B cell (primary cell): ENCODE data around the gene ANKRD11. TPM values are rescaled to one million over a fixed set of nuclear protein-coding genes. Genes with fewer than 3 reads are reported as not detected.

Source experiments
- ATAC-seq: fragments of 200-7000 bp; cut with Tn5 transposase; one replicate; pipeline ENCODE4 v1.10.0; 2021; ENCODE audit warnings: low read depth, mild to moderate bottlenecking, moderate number of reproducible peaks, moderate library complexity
- CTCF ChIA-PET: fragments of 350-600 bp; sonication (Branson Sonifier 250); formaldehyde crosslinking; loops from one replicate; lab custom pipeline; 2021; ENCODE audit warnings: antibody characterized with exemption, inconsistent platforms; lab: Charles Lee
- POLR2A ChIA-PET: fragments of 350-600 bp; sonication (Branson Sonifier 250); formaldehyde crosslinking; loops from one replicate; lab custom pipeline; 2021; ENCODE audit warnings: antibody characterized with exemption; lab: Charles Lee
- DNase-seq: peaks from one replicate; pipeline ENCODE4 v3.0.0; 2013
- H2AFZ ChIP-seq: 2 replicates; pipeline ENCODE4 v1.6.1; 2012; ENCODE audit warnings: mild to moderate bottlenecking, low read depth, low read length; ENCODE audit not compliant: insufficient read depth, poor library complexity, severe bottlenecking
- H3K27ac ChIP-seq, 2 donors: 1 replicate in 1 of 2; 2 replicates in 1 of 2; pipeline ENCODE4 v1.5.1; 2012 to 2013; ENCODE audit warnings: low read length in 2 of 2, mild to moderate bottlenecking in 2 of 2, moderate library complexity in 1 of 2
- H3K27me3 ChIP-seq, 4 experiments: fragments of 200-600 bp in 1 of 4; sonication (generic) in 1 of 4; replicated peaks in 1 of 4; 1 replicate in 2 of 4; 2 replicates in 2 of 4; pipeline versions ENCODE4 v1.6.1 to v1.7.0; 2013 to 2016; ENCODE audit warnings: low read length in 3 of 4, mild to moderate bottlenecking in 2 of 4, mixed read lengths in 1 of 4, moderate library complexity in 1 of 4; ENCODE audit not compliant: insufficient read depth in 4 of 4, control insufficient read depth in 3 of 4; ENCODE audit errors: control extremely low read depth in 1 of 4
- H3K36me3 ChIP-seq, 2 experiments: replicated peaks in 1 of 2; 1 replicate in 1 of 2; 2 replicates in 1 of 2; pipeline versions ENCODE4 v1.6.1 to v1.7.1; 2013; ENCODE audit warnings: low read length in 1 of 2; ENCODE audit not compliant: insufficient read depth in 2 of 2, control insufficient read depth in 1 of 2; ENCODE audit errors: control extremely low read depth in 1 of 2, extremely low read depth in 1 of 2
- H3K4me1 ChIP-seq, 2 donors: fragments of 200-600 bp in 1 of 2; sonication (generic) in 1 of 2; 1 replicate in 1 of 2; 2 replicates in 1 of 2; pipeline versions ENCODE4 v1.5.1 to v1.6.1; 2013 to 2017; ENCODE audit warnings: low read length in 2 of 2; ENCODE audit not compliant: control insufficient read depth in 2 of 2, insufficient read depth in 2 of 2
- H3K4me2 ChIP-seq: replicated peaks from 2 replicates; pipeline ENCODE3; 2012; ENCODE audit warnings: mild to moderate bottlenecking, low read depth, low read length; ENCODE audit not compliant: poor library complexity, severe bottlenecking
- H3K4me3 ChIP-seq, 5 experiments: fragments of 200-600 bp in 1 of 5; sonication (generic) in 1 of 5; 1 replicate in 3 of 5; 2 replicates in 2 of 5; pipeline versions ENCODE4 v1.5.1 to v1.7.0; 2011 to 2016; ENCODE audit warnings: low read length in 4 of 5, mild to moderate bottlenecking in 4 of 5, low read depth in 2 of 5, control low read depth in 1 of 5, moderate library complexity in 1 of 5; ENCODE audit not compliant: insufficient read depth in 1 of 5; ENCODE audit errors: control extremely low read depth in 1 of 5, extremely low read depth in 1 of 5
- H3K79me2 ChIP-seq: fragments of 200-600 bp; sonication (generic); one replicate; pipeline ENCODE4 v1.6.0; 2016; ENCODE audit warnings: low read length; ENCODE audit not compliant: control insufficient read depth, insufficient read depth
- H3K9ac ChIP-seq: fragments of 200-600 bp; sonication (generic); 2 replicates; pipeline ENCODE4 v1.6.1; 2017; ENCODE audit warnings: mild to moderate bottlenecking, low read length, moderate library complexity
- H3K9me3 ChIP-seq, 3 donors: one replicate each; pipeline versions ENCODE4 v1.6.1 to v1.7.1; 2013; ENCODE audit warnings: low read length in 2 of 3; ENCODE audit not compliant: control insufficient read depth in 2 of 3, insufficient read depth in 1 of 3; ENCODE audit errors: control extremely low read depth in 1 of 3
- H4K20me1 ChIP-seq: 2 replicates; pipeline ENCODE4 v1.6.0; 2012; ENCODE audit warnings: mild to moderate bottlenecking, low read length; ENCODE audit not compliant: insufficient read depth, control insufficient read depth, poor library complexity, severe bottlenecking
- H3K27ac Mint-ChIP-seq: one replicate; pipeline ENCODE4 v1.8.0; 2021; ENCODE audit warnings: mixed read lengths
- H3K27me3 Mint-ChIP-seq: one replicate; pipeline ENCODE4 v1.8.0; 2021; ENCODE audit warnings: mixed read lengths
- H3K4me1 Mint-ChIP-seq: one replicate; pipeline ENCODE4 v1.8.0; 2021; ENCODE audit warnings: mixed read lengths
- H3K4me3 Mint-ChIP-seq: one replicate; pipeline ENCODE4 v1.8.0; 2021; ENCODE audit warnings: mixed read lengths
- H3K9me3 Mint-ChIP-seq: one replicate; pipeline ENCODE4 v1.8.0; 2022; ENCODE audit warnings: mixed read lengths; ENCODE audit not compliant: insufficient read depth
- CTCF ChIP-seq: fragments of 200-600 bp; IDR thresholded peaks from one replicate; pipeline ENCODE4 v1.8.0; 2022; ENCODE audit warnings: antibody characterized with exemption, mild to moderate bottlenecking
- EZH2 ChIP-seq: IDR thresholded peaks from 2 replicates; pipeline ENCODE4 v1.6.1; 2012; ENCODE audit warnings: borderline replicate concordance, low read depth, mild to moderate bottlenecking, moderate library complexity, low read length; ENCODE audit not compliant: insufficient read depth, poor library complexity, severe bottlenecking
- WGBS: methylation state at CpG from one replicate; pipeline ENCODE4 v1.1.5; 2013; ENCODE audit warnings: missing lambda C conversion rate; ENCODE audit not compliant: insufficient coverage; 5-methylcytosine and 5-hydroxymethylcytosine counted together
- intact Hi-C: fragments of 100-400 bp; cut with micrococcal nuclease; formaldehyde crosslinking; loops from one replicate; pipeline ENCODE4 v1.10.0; 2022
- polyA plus RNA-seq: library from polyadenylated mRNA; depleted of rRNA; stranded (reverse); fragments of >200 nt; gene quantifications from 2 replicates; pipeline ENCODE4 v1.2.3, GENCODE V29; 2012
- total RNA-seq, 2 donors: library from RNA; stranded (reverse); fragments of 120-200 nt in 1 of 2; gene quantifications; 1 replicate in 1 of 2; 2 replicates in 1 of 2; pipeline versions ENCODE4 v1.2.3 to v1.2.4, GENCODE V29; 2013 to 2022

Gene ANKRD11
- total and polyA plus RNA-seq, 2 donors (not counting 1 experiment from before 2014, with no cell fraction given): 67.9 to 314 TPM

GRCh38 chr16:89275837-89276720 lies 214.3 kb downstream of the ANKRD11 start:
- 95% methylated on average over 39 of the region's 39 CpGs for WGBS
- Histone ChIP-seq H3K27me3 (no peaks in the 10 kb centered on the region), H3K4me1 (no peaks in the 10 kb centered on the region), H3K9me3 (no peaks in the 10 kb centered on the region), H3K36me3 (peaks cover 4 to 65% of the 10 kb centered on the region in 2 experiments), H3K9ac (no peak overlapping the region), H2AFZ (no peak overlapping the region), H4K20me1 (peaks cover 89% of the 10 kb centered on the region), H3K27ac (no peak overlapping the region), H3K79me2 (peaks cover 45% of the 10 kb centered on the region), H3K4me2 (no peak overlapping the region), H3K4me3 (no peak overlapping the region)
- DNase-seq (no peak), ATAC-seq (no peak)
- no peak for TF ChIP-seq CTCF
- TF ChIP-seq EZH2: no peak
- Mint-ChIP-seq H3K9me3 (no peaks in the 10 kb centered on the region), H3K4me3 (no peak overlapping the region), H3K27ac (no peak overlapping the region), H3K4me1 (no peaks in the 10 kb centered on the region), H3K27me3 (no peaks in the 10 kb centered on the region)
- ChIA-PET POLR2A (no interaction called here), CTCF (no interaction called here)
- intact Hi-C loops: no loop called here

- no peaks in the 10 kb centered on the region for H3K9me3 ChIP-seq
- ChIA-PET POLR2A (no interaction called here), CTCF (no interaction called here)
- Mint-ChIP-seq H3K9me3 (no peaks in the 10 kb centered on the region), H3K4me1 (no peaks in the 10 kb centered on the region), H3K4me3 (no peak overlapping the region), H3K27me3 (no peaks in the 10 kb centered on the region), H3K27ac (no peak overlapping the region)
- intact Hi-C loops: no loop called here
- DNase-seq: no peak
- H3K79me2 ChIP-seq: peaks cover 54% of the 10 kb centered on the region
- H2AFZ ChIP-seq: no peak overlapping the region
- H3K4me2 ChIP-seq: no peak overlapping the region
- ATAC-seq: no peak
- H3K9ac ChIP-seq: no peak overlapping the region
- no peak for TF ChIP-seq CTCF
- TF ChIP-seq EZH2: no peak
- no peak overlapping the region for H3K27ac ChIP-seq
- no peaks in the 10 kb centered on the region for H3K4me1 ChIP-seq
- no peak overlapping the region for H3K4me3 ChIP-seq
- no peaks in the 10 kb centered on the region for H3K27me3 ChIP-seq
- H3K36me3 ChIP-seq: peaks cover 4 to 68% of the 10 kb centered on the region in 2 experiments
- peaks cover 92% of the 10 kb centered on the region for H4K20me1 ChIP-seq
- WGBS: 98% methylated on average over 11 of the region's 11 CpGs
Observed at GRCh38 chr16:89275284-89275584, 215.1 kb downstream of the ANKRD11 start.
